Keratinocyte (primary cell): ENCODE measurements around the gene ASB13. TPM values are rescaled to one million over a fixed set of nuclear protein-coding genes. Genes with fewer than 3 reads are reported as not detected.

Experiments
- DNase-seq: peaks from one replicate; pipeline ENCODE4 v3.0.0-alpha.2; 2011; ENCODE audit warnings: low read depth, missing footprints, low spot score
- FAIRE-seq: peaks from 2 replicates; lab custom pipeline; 2011; peaks lifted over from hg19 to GRCh38; lab: Jason Lieb, UNC
- H2AFZ ChIP-seq: 2 replicates; pipeline ENCODE4 v1.6.0; 2012; ENCODE audit warnings: low read length, control low read depth, inconsistent platforms; ENCODE audit not compliant: control insufficient read depth
- H3K27ac ChIP-seq: 2 replicates; pipeline ENCODE4 v1.5.1; 2011; ENCODE audit warnings: low read length; ENCODE audit not compliant: control insufficient read depth, insufficient read depth
- H3K27me3 ChIP-seq: 3 replicates; pipeline ENCODE4 v1.6.0; 2011; ENCODE audit warnings: low read length; ENCODE audit not compliant: control insufficient read depth, insufficient read depth; ENCODE audit errors: extremely low read depth
- H3K36me3 ChIP-seq, 2 experiments: 2 replicates in 1 of 2; 3 replicates in 1 of 2; pipeline ENCODE4 v1.5.1; 2011; ENCODE audit warnings: low read length in 2 of 2, mild to moderate bottlenecking in 1 of 2; ENCODE audit not compliant: control insufficient read depth in 2 of 2, insufficient read depth in 2 of 2; ENCODE audit errors: extremely low read depth in 1 of 2
- H3K4me1 ChIP-seq: 3 replicates; pipeline ENCODE4 v1.5.1; 2011; ENCODE audit warnings: low read length; ENCODE audit not compliant: control insufficient read depth, insufficient read depth; ENCODE audit errors: extremely low read depth
- H3K4me2 ChIP-seq: 3 replicates; pipeline ENCODE4 v1.6.0; 2011; ENCODE audit warnings: low read depth, low read length; ENCODE audit not compliant: control insufficient read depth, insufficient read depth; ENCODE audit errors: extremely low read depth
- H3K4me3 ChIP-seq, 3 experiments: fragments of 200-600 bp in 1 of 3; sonication (generic) in 1 of 3; 2 replicates in 2 of 3; 3 replicates in 1 of 3; pipeline ENCODE4 v1.5.1; 2011 to 2016; ENCODE audit warnings: low read length in 3 of 3, mild to moderate bottlenecking in 3 of 3, control low read depth in 2 of 3, inconsistent platforms in 1 of 3, low read depth in 1 of 3, mixed read lengths in 1 of 3, mixed run types in 1 of 3, moderate library complexity in 1 of 3; ENCODE audit not compliant: control insufficient read depth in 2 of 3, insufficient read depth in 2 of 3; ENCODE audit errors: extremely low read depth in 1 of 3
- H3K79me2 ChIP-seq: 2 replicates; pipeline ENCODE4 v1.6.0; 2012; ENCODE audit warnings: low read length; ENCODE audit not compliant: control insufficient read depth, insufficient read depth
- H3K9ac ChIP-seq: 3 replicates; pipeline ENCODE4 v1.6.0; 2011; ENCODE audit warnings: low read length; ENCODE audit not compliant: control insufficient read depth, insufficient read depth; ENCODE audit errors: extremely low read depth
- H3K9me1 ChIP-seq: 3 replicates; pipeline ENCODE4 v1.6.0; 2011; ENCODE audit warnings: low read length; ENCODE audit not compliant: control insufficient read depth, insufficient read depth; ENCODE audit errors: extremely low read depth
- H3K9me3 ChIP-seq: 2 replicates; pipeline ENCODE4 v1.5.1; 2012; ENCODE audit warnings: low read depth, low read length; ENCODE audit not compliant: control insufficient read depth
- H4K20me1 ChIP-seq: 3 replicates; pipeline ENCODE4 v1.6.0; 2011; ENCODE audit warnings: low read length; ENCODE audit not compliant: control insufficient read depth, insufficient read depth; ENCODE audit errors: extremely low read depth
- EZH2 ChIP-seq: IDR thresholded peaks from one replicate; pipeline ENCODE4 v1.6.1; 2012; ENCODE audit warnings: inconsistent platforms, mild to moderate bottlenecking, low read length, moderate library complexity
- dilution Hi-C: fragments of 300-500 bp; cut with MboI; formaldehyde crosslinking; loops from one replicate; pipeline ENCODE4 v1.7.0; 2020; ENCODE audit warnings: low sequenced_read_pairs; ENCODE audit not compliant: extremely low pct_ligation_motif_present
- polyA plus RNA-seq, 5 experiments: library from polyadenylated mRNA; depleted of rRNA in 3 of 5; stranded (reverse) in 3 of 5; stranded (forward) in 1 of 5; unstranded in 1 of 5; fragments of >200 nt; gene quantifications; 1 replicate in 1 of 5; 2 replicates in 3 of 5; 3 replicates in 1 of 5; pipeline versions ENCODE4 v1.2.1 to v1.2.3, GENCODE V29; 2011 to 2012; ENCODE audit warnings: missing spikeins in 2 of 5, low read depth in 1 of 5, low replicate concordance in 1 of 5
- TF ChIP-seq, protein P1 (sequence below), 3 experiments: IDR thresholded peaks in 1 of 3; conservative IDR thresholded peaks in 1 of 3; optimal IDR thresholded peaks in 1 of 3; 2 replicates in 2 of 3; 3 replicates in 1 of 3; pipeline versions ENCODE3 to v1.5.1; 2011; ENCODE audit warnings: low read length in 3 of 3, mild to moderate bottlenecking in 3 of 3, moderate library complexity in 2 of 3, control low read depth in 1 of 3, inconsistent platforms in 1 of 3; ENCODE audit not compliant: insufficient read depth in 2 of 3; ENCODE audit errors: extremely low read depth in 1 of 3

The ASB13 gene
- polyA plus RNA-seq, 1 donor (not counting 4 experiments of a cell fraction or from before 2014, with no cell fraction given), result 6.4 TPM

DNA sequence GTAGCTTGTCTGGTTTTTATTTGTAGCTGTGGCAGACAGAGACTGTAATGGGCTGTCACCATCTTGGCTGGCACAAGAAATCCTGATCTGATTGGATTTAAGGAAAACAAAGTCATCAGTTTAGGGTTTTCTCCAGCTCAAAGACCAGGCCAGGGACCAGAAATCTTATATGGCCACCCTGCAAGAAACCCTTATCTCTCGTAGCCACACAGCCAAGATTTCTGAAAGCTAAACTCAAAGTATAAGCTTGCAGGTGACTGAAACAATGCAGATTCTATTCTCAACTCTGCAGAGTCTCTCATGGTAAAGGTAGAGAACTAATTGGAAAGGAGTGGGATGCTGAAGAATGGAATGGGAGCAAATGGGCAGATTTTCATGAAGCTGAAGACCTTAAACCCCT is 3.2 kb upstream of the ASB13 start:
- Histone ChIP-seq H3K27ac (no peak overlapping the region), H3K4me2 (no peak overlapping the region), H2AFZ (no peak overlapping the region), H3K9me3 (no peaks in the 10 kb centered on the region), H3K4me1 (peaks cover 5% of the 10 kb centered on the region), H3K9me1 (no peaks in the 10 kb centered on the region), H3K27me3 (no peaks in the 10 kb centered on the region), H3K79me2 (no peaks in the 10 kb centered on the region), H3K36me3 (no peaks in the 10 kb centered on the region), H3K9ac (no peak overlapping the region), H4K20me1 (no peaks in the 10 kb centered on the region), H3K4me3 (no peak overlapping the region)
- DNase-seq (no peak), FAIRE-seq (no peak)
- dilution Hi-C loops, result no loop called here
- TF ChIP-seq EZH2, result no peak
- TF ChIP-seq, protein P1, sequence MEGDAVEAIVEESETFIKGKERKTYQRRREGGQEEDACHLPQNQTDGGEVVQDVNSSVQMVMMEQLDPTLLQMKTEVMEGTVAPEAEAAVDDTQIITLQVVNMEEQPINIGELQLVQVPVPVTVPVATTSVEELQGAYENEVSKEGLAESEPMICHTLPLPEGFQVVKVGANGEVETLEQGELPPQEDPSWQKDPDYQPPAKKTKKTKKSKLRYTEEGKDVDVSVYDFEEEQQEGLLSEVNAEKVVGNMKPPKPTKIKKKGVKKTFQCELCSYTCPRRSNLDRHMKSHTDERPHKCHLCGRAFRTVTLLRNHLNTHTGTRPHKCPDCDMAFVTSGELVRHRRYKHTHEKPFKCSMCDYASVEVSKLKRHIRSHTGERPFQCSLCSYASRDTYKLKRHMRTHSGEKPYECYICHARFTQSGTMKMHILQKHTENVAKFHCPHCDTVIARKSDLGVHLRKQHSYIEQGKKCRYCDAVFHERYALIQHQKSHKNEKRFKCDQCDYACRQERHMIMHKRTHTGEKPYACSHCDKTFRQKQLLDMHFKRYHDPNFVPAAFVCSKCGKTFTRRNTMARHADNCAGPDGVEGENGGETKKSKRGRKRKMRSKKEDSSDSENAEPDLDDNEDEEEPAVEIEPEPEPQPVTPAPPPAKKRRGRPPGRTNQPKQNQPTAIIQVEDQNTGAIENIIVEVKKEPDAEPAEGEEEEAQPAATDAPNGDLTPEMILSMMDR (optimal IDR thresholded peaks at IDR 0.05 in 1 of 3, IDR thresholded peaks at IDR 0.05 in 1 of 3, conservative IDR thresholded peaks at IDR 0.05 in 1 of 3; ENCODE audit: extremely low read depth in 1 of 3, insufficient read depth in 2 of 3, low read length in 3 of 3), result no peak

GRCh38 chr10:5668429-5668828 is 2.0 kb upstream of the ASB13 start:
- Histone ChIP-seq H2AFZ (no peak overlapping the region), H3K79me2 (no peaks in the 10 kb centered on the region), H3K4me3 (no peak overlapping the region), H3K9ac (no peak overlapping the region), H3K27me3 (no peaks in the 10 kb centered on the region), H3K9me3 (no peaks in the 10 kb centered on the region), H3K27ac (no peak overlapping the region), H3K4me2 (no peak overlapping the region), H3K9me1 (no peaks in the 10 kb centered on the region), H3K36me3 (no peaks in the 10 kb centered on the region), H4K20me1 (no peaks in the 10 kb centered on the region), H3K4me1 (peaks cover 5% of the 10 kb centered on the region)
- DNase-seq (no peak), FAIRE-seq (no peak)
- dilution Hi-C loops, result no loop called here
- TF ChIP-seq, protein P1 (optimal IDR thresholded peaks at IDR 0.05 in 1 of 3, IDR thresholded peaks at IDR 0.05 in 1 of 3, conservative IDR thresholded peaks at IDR 0.05 in 1 of 3; ENCODE audit: extremely low read depth in 1 of 3, insufficient read depth in 2 of 3, low read length in 3 of 3), result no peak
- no peak for TF ChIP-seq EZH2
